Uterus (tissue), 4 donors: Measurements from ENCODE around the gene AUTS2. TPM values are rescaled to one million over a fixed set of nuclear protein-coding genes. Genes with fewer than 3 reads are reported as not detected.

ENCODE experiments used
- DNase-seq, 2 donors: peaks; one replicate each; pipeline ENCODE4 v3.0.0-alpha.2; 2019 to 2020
- H3K27ac ChIP-seq, 2 donors: fragments of 200-600 bp; sonication (generic); 1 replicate in 1 of 2; 2 replicates in 1 of 2; pipeline ENCODE4 v1.5.1; 2016 to 2018
- H3K27me3 ChIP-seq, 2 donors: fragments of 200-600 bp; sonication (generic); one replicate each; pipeline ENCODE4 v1.5.1; 2018 to 2019; ENCODE audit warnings: control low read depth in 1 of 2
- H3K36me3 ChIP-seq, 2 donors: fragments of 200-600 bp; sonication (generic); one replicate each; pipeline ENCODE4 v1.5.1; 2019; ENCODE audit warnings: control low read depth in 1 of 2
- H3K4me1 ChIP-seq, 2 donors: fragments of 200-600 bp; sonication (generic); one replicate each; pipeline ENCODE4 v1.5.1; 2018 to 2019; ENCODE audit warnings: control low read depth in 1 of 2
- H3K4me3 ChIP-seq, 2 donors: fragments of 200-600 bp; sonication (generic); 1 replicate in 1 of 2; 2 replicates in 1 of 2; pipeline ENCODE4 v1.5.1; 2018 to 2019; ENCODE audit warnings: mild to moderate bottlenecking in 1 of 2
- H3K9me3 ChIP-seq, 2 donors: fragments of 200-600 bp; sonication (generic); one replicate each; pipeline ENCODE4 v1.5.1; 2019; ENCODE audit warnings: control low read depth in 1 of 2
- CTCF ChIP-seq, 4 experiments: fragments of 200-600 bp in 2 of 4; fragments of 450-650 bp in 2 of 4; sonication (generic) in 2 of 4; IDR thresholded peaks; one replicate each; pipeline ENCODE4 v1.5.1; 2016 to 2019; ENCODE audit warnings: antibody characterized with exemption in 4 of 4, mild to moderate bottlenecking in 2 of 4, moderate library complexity in 1 of 4
- POLR2A ChIP-seq, 2 donors: fragments of 450-650 bp; IDR thresholded peaks; one replicate each; pipeline ENCODE4 v1.6.1; 2016; ENCODE audit warnings: antibody characterized with exemption in 2 of 2, mild to moderate bottlenecking in 1 of 2, moderate library complexity in 1 of 2
- intact Hi-C: fragments of 100-400 bp; cut with DNase I; formaldehyde crosslinking; loops from one replicate; pipeline ENCODE4 v1.15.1; 2023; ENCODE audit warnings: low total_unique reads
- total RNA-seq, 4 donors: library from RNA; depleted of rRNA in 3 of 4; stranded (reverse); fragments of >200 nt in 3 of 4; gene quantifications; one replicate each; pipeline versions ENCODE4 v1.1.0 to v1.2.4, GENCODE V29; 2014 to 2023
- donor health status: DM: yes; HTN: yes; CAD: no.

AUTS2 gene
- total RNA-seq, 4 donors from 2014 or later, result 10.5 to 58.2 (median 30.0) TPM

- peaks cover 0 to 3% of the 10 kb centered on the region in 2 donors for H3K4me1 ChIP-seq
- no peak overlapping the region for H3K4me3 ChIP-seq
- no peak overlapping the region for H3K27ac ChIP-seq
- no peak for DNase-seq
- no peaks in the 10 kb centered on the region for H3K27me3 ChIP-seq
- intact Hi-C loops, result no loop called here
- TF ChIP-seq POLR2A (IDR thresholded peaks at IDR 0.05) (no peak), CTCF (IDR thresholded peaks at IDR 0.05) (no peak)
- no peaks in the 10 kb centered on the region for H3K36me3 ChIP-seq
- H3K9me3 ChIP-seq, result no peaks in the 10 kb centered on the region
Measured at GRCh38 chr7:69801729-69802682, 203.7 kb downstream of the AUTS2 start.

GRCh38 chr7:69803699-69804516 lies 205.6 kb downstream of the AUTS2 start:
- TF ChIP-seq CTCF (IDR thresholded peaks at IDR 0.05) (no peak), POLR2A (IDR thresholded peaks at IDR 0.05) (no peak)
- H3K4me1 ChIP-seq, result peaks cover 0 to 3% of the 10 kb centered on the region in 2 donors
- intact Hi-C loops, result no loop called here

GRCh38 chr7:69804962-69805361 lies 206.7 kb downstream of the AUTS2 start:
- Histone ChIP-seq H3K27me3 (no peaks in the 10 kb centered on the region), H3K4me3 (no peak overlapping the region), H3K27ac (no peak overlapping the region), H3K36me3 (no peaks in the 10 kb centered on the region), H3K4me1 (peaks cover 0 to 3% of the 10 kb centered on the region in 2 donors), H3K9me3 (no peaks in the 10 kb centered on the region)
- DNase-seq, result no peak
- TF ChIP-seq CTCF (IDR thresholded peaks at IDR 0.05) (no peak), POLR2A (IDR thresholded peaks at IDR 0.05) (no peak)
- intact Hi-C loops, result no loop called here

More at GRCh38 chr7:69803699-69804516, 205.6 kb downstream of the AUTS2 start:
- Histone ChIP-seq H3K36me3 (no peaks in the 10 kb centered on the region), H3K4me3 (no peak overlapping the region), H3K27me3 (no peaks in the 10 kb centered on the region), H3K27ac (no peak overlapping the region), H3K9me3 (no peaks in the 10 kb centered on the region)
- no peak for DNase-seq

GRCh38 chr7:69808391-69808790 lies 210.1 kb downstream of the AUTS2 start:
- no peak for DNase-seq
- H3K27ac ChIP-seq, result no peak overlapping the region
- intact Hi-C loops, result no loop called here
- no peaks in the 10 kb centered on the region for H3K4me1 ChIP-seq
- no peak overlapping the region for H3K4me3 ChIP-seq
- no peaks in the 10 kb centered on the region for H3K27me3 ChIP-seq
- TF ChIP-seq POLR2A (IDR thresholded peaks at IDR 0.05), result no peak
- no peak for TF ChIP-seq CTCF (IDR thresholded peaks at IDR 0.05)
- no peaks in the 10 kb centered on the region for H3K36me3 ChIP-seq
- H3K9me3 ChIP-seq, result no peaks in the 10 kb centered on the region
